H9 (cell line): Measurements from ENCODE around the gene PPP1R7. TPM values are rescaled to one million over a fixed set of nuclear protein-coding genes. Genes with fewer than 3 reads are reported as not detected.
A peak's percentile ranks its signal among the peaks of the same experiment; 100 is the strongest.

ENCODE experiments used
- DNase-seq: peaks from one replicate; pipeline ENCODE4 v3.0.0-alpha.2; 2017
- H2AFZ ChIP-seq: one replicate; pipeline ENCODE4 v1.6.1; 2013; ENCODE audit warnings: mild to moderate bottlenecking, low read length, control low read depth, moderate library complexity
- H2AK5ac ChIP-seq: 2 replicates; pipeline ENCODE4 v1.6.1; 2013; ENCODE audit warnings: low read length, control low read depth, mixed read lengths; ENCODE audit not compliant: insufficient read length
- H2BK120ac ChIP-seq: one replicate; pipeline ENCODE4 v1.6.1; 2013; ENCODE audit warnings: low read depth, mild to moderate bottlenecking, low read length, control low read depth, inconsistent platforms; ENCODE audit not compliant: poor library complexity, severe bottlenecking
- H2BK12ac ChIP-seq: 2 replicates; pipeline ENCODE4 v1.6.1; 2013; ENCODE audit warnings: low read length, control low read depth, mixed read lengths, low read depth; ENCODE audit not compliant: insufficient read length
- H2BK15ac ChIP-seq: 2 replicates; pipeline ENCODE4 v1.6.1; 2013; ENCODE audit warnings: low read depth, low read length, control low read depth
- H2BK20ac ChIP-seq: one replicate; pipeline ENCODE4 v1.6.1; 2013; ENCODE audit warnings: low read depth, mild to moderate bottlenecking, low read length, control low read depth, inconsistent platforms; ENCODE audit not compliant: poor library complexity, severe bottlenecking
- H2BK5ac ChIP-seq: 2 replicates; pipeline ENCODE4 v1.6.1; 2013; ENCODE audit warnings: low read length, control low read depth, mixed read lengths; ENCODE audit not compliant: insufficient read length
- H3K14ac ChIP-seq: 2 replicates; pipeline ENCODE4 v1.6.1; 2013; ENCODE audit warnings: low read length, control low read depth; ENCODE audit not compliant: insufficient read depth
- H3K18ac ChIP-seq: 2 replicates; pipeline ENCODE4 v1.6.1; 2013; ENCODE audit warnings: low read depth, mild to moderate bottlenecking, mixed read lengths, low read length, control low read depth; ENCODE audit not compliant: insufficient read length
- H3K23ac ChIP-seq: 2 replicates; pipeline ENCODE4 v1.6.1; 2013; ENCODE audit warnings: low read length, control low read depth, mixed read lengths, low read depth; ENCODE audit not compliant: insufficient read length
- H3K23me2 ChIP-seq: 2 replicates; pipeline ENCODE4 v1.6.1; 2013; ENCODE audit warnings: low read depth, mild to moderate bottlenecking, mixed read lengths, low read length, control low read depth; ENCODE audit not compliant: insufficient read length, poor library complexity, severe bottlenecking
- H3K27ac ChIP-seq: 2 replicates; pipeline ENCODE4 v1.5.1; 2013; ENCODE audit warnings: low read length, control low read depth, mixed read lengths, low read depth; ENCODE audit not compliant: insufficient read length
- H3K27me3 ChIP-seq: 2 replicates; pipeline ENCODE4 v1.6.1; 2013; ENCODE audit warnings: low read length, control low read depth, inconsistent platforms; ENCODE audit not compliant: insufficient read depth
- H3K4ac ChIP-seq: 2 replicates; pipeline ENCODE4 v1.6.1; 2013; ENCODE audit warnings: low read depth, mild to moderate bottlenecking, control low read depth, inconsistent platforms, low read length, moderate library complexity
- H3K4me1 ChIP-seq: 2 replicates; pipeline ENCODE4 v1.6.1; 2013; ENCODE audit warnings: low read length, control low read depth, inconsistent platforms; ENCODE audit not compliant: insufficient read depth
- H3K4me2 ChIP-seq: 2 replicates; pipeline ENCODE4 v1.6.1; 2013; ENCODE audit warnings: low read length, control low read depth, mixed read lengths; ENCODE audit not compliant: insufficient read length, insufficient read depth
- H3K56ac ChIP-seq: 2 replicates; pipeline ENCODE4 v1.6.1; 2013; ENCODE audit warnings: low read depth, mild to moderate bottlenecking, mixed read lengths, low read length, control low read depth; ENCODE audit not compliant: insufficient read length
- H3K79me1 ChIP-seq: 2 replicates; pipeline ENCODE4 v1.6.1; 2013; ENCODE audit warnings: low read depth, mild to moderate bottlenecking, moderate library complexity, low read length, control low read depth, inconsistent platforms; ENCODE audit not compliant: insufficient read depth, poor library complexity, severe bottlenecking
- H3K79me2 ChIP-seq: 2 replicates; pipeline ENCODE4 v1.6.1; 2013; ENCODE audit warnings: low read length, control low read depth, inconsistent platforms; ENCODE audit not compliant: insufficient read depth
- H3K9ac ChIP-seq: 2 replicates; pipeline ENCODE4 v1.6.1; 2013; ENCODE audit warnings: low read length, control low read depth, mixed read lengths; ENCODE audit not compliant: insufficient read length; ENCODE audit errors: extremely low read depth
- H3K9me3 ChIP-seq: one replicate; pipeline ENCODE4 v1.6.1; 2013; ENCODE audit warnings: low read depth, low read length, inconsistent platforms; ENCODE audit not compliant: control insufficient read depth
- H3T11ph ChIP-seq: one replicate; pipeline ENCODE4 v1.6.1; 2013; ENCODE audit warnings: mild to moderate bottlenecking, low read length, control low read depth, inconsistent platforms
- H4K20me1 ChIP-seq: one replicate; pipeline ENCODE4 v1.6.1; 2013; ENCODE audit not compliant: control insufficient read depth, insufficient read length, insufficient read depth
- H4K5ac ChIP-seq: 2 replicates; pipeline ENCODE4 v1.6.1; 2013; ENCODE audit warnings: low read depth, mild to moderate bottlenecking, mixed read lengths, low read length, control low read depth; ENCODE audit not compliant: insufficient read length
- H4K8ac ChIP-seq: replicated peaks from 2 replicates; pipeline ENCODE4 v1.6.1; 2013; ENCODE audit warnings: low read length, control low read depth, mixed read lengths, low read depth; ENCODE audit not compliant: insufficient read length
- H4K91ac ChIP-seq: 2 replicates; pipeline ENCODE4 v1.6.1; 2013; ENCODE audit warnings: low read depth, mild to moderate bottlenecking, moderate library complexity, mixed read lengths, low read length, control low read depth; ENCODE audit not compliant: insufficient read length
- H3K27ac Mint-ChIP-seq, 3 experiments: 2 replicates in 2 of 3; 3 replicates in 1 of 3; pipeline ENCODE4 v1.8.0; 2020 to 2021; ENCODE audit warnings: mixed read lengths in 3 of 3, mild to moderate bottlenecking in 1 of 3, moderate library complexity in 1 of 3
- H3K27me3 Mint-ChIP-seq: 2 replicates; pipeline ENCODE4 v1.8.0; 2021; ENCODE audit warnings: low read depth, mild to moderate bottlenecking, moderate library complexity, mixed read lengths
- H3K36me3 Mint-ChIP-seq, 3 experiments: 2 replicates in 2 of 3; 3 replicates in 1 of 3; pipeline ENCODE4 v1.8.0; 2020 to 2021; ENCODE audit warnings: low read depth in 3 of 3, mixed read lengths in 3 of 3; ENCODE audit not compliant: insufficient read depth in 1 of 3
- H3K4me1 Mint-ChIP-seq, 2 experiments: 2 replicates each; pipeline ENCODE4 v1.8.0; 2020; ENCODE audit warnings: mixed read lengths in 2 of 2
- H3K4me3 Mint-ChIP-seq, 2 experiments: 2 replicates in 1 of 2; 3 replicates in 1 of 2; pipeline ENCODE4 v1.8.0; 2020 to 2021; ENCODE audit warnings: mild to moderate bottlenecking in 2 of 2, mixed read lengths in 2 of 2, moderate library complexity in 1 of 2
- H3K9me3 Mint-ChIP-seq, 2 experiments: 2 replicates in 1 of 2; 3 replicates in 1 of 2; pipeline ENCODE4 v1.8.0; 2020; ENCODE audit warnings: mild to moderate bottlenecking in 2 of 2, mixed read lengths in 2 of 2, moderate library complexity in 1 of 2
- WGBS: extraction: QIAGEN DNeasy Blood & Tissue Kit; methylation state at CpG from one replicate; pipeline ENCODE4 v1.1.7; 2013; ENCODE audit warnings: missing lambda C conversion rate, low lambda C conversion rate, mixed read lengths; ENCODE audit not compliant: insufficient read length; ENCODE audit errors: extremely low coverage; 5-methylcytosine and 5-hydroxymethylcytosine counted together
- total RNA-seq: library from RNA; stranded (reverse); gene quantifications from 2 replicates; pipeline ENCODE4 v1.2.1, GENCODE V29; 2021
- TF ChIP-seq, protein P1 (sequence below): fragments of 200-600 bp; sonication (generic); conservative IDR thresholded peaks from 3 replicates; pipeline ENCODE4 v1.8.0; 2021; ENCODE audit warnings: antibody characterized with exemption, mild to moderate bottlenecking

The PPP1R7 gene
- total RNA-seq, 1 experiment from 2014 or later: 60.2 TPM

- H2BK15ac ChIP-seq: no peak overlapping the region
- peaks cover 6 to 22% of the 10 kb centered on the region in 2 experiments for H3K4me1 Mint-ChIP-seq
- H4K20me1 ChIP-seq: peaks cover 2% of the 10 kb centered on the region
- no peak overlapping the region for H3K4ac ChIP-seq
- no peak overlapping the region for H2BK12ac ChIP-seq
- H3K27ac Mint-ChIP-seq: peak overlapping the region; percentile 44 to 79 (median 64); a peak in 4 of 7 replicates
- peaks cover 0 to 2% of the 10 kb centered on the region in 2 experiments; a peak in 2 of 5 replicates for H3K9me3 Mint-ChIP-seq
- H2BK5ac ChIP-seq: no peak overlapping the region
- no peak overlapping the region for H4K5ac ChIP-seq
- no peaks in the 10 kb centered on the region for H3K27me3 ChIP-seq
- H2AFZ ChIP-seq: no peak overlapping the region
- no peak overlapping the region for H2AK5ac ChIP-seq
- H3K79me2 ChIP-seq: no peaks in the 10 kb centered on the region; the same call in 1 of the 2 replicates
- no peak overlapping the region for H3K23ac ChIP-seq
- no peak overlapping the region for H4K91ac ChIP-seq
- DNase-seq: no peak
- no peak overlapping the region for H3K14ac ChIP-seq
- no peaks in the 10 kb centered on the region for H3K9me3 ChIP-seq
- H3K27me3 Mint-ChIP-seq: no peaks in the 10 kb centered on the region; the same call in 1 of the 2 replicates
- H3K36me3 Mint-ChIP-seq: peaks cover 10 to 38% (median 32%) of the 10 kb centered on the region in 3 experiments; a peak in 6 of 7 replicates
- no peak overlapping the region for H3K18ac ChIP-seq
- no peak overlapping the region for H3K9ac ChIP-seq
- H3K27ac ChIP-seq: no peak overlapping the region
- no peak overlapping the region for H3T11ph ChIP-seq
- TF ChIP-seq, protein P1, sequence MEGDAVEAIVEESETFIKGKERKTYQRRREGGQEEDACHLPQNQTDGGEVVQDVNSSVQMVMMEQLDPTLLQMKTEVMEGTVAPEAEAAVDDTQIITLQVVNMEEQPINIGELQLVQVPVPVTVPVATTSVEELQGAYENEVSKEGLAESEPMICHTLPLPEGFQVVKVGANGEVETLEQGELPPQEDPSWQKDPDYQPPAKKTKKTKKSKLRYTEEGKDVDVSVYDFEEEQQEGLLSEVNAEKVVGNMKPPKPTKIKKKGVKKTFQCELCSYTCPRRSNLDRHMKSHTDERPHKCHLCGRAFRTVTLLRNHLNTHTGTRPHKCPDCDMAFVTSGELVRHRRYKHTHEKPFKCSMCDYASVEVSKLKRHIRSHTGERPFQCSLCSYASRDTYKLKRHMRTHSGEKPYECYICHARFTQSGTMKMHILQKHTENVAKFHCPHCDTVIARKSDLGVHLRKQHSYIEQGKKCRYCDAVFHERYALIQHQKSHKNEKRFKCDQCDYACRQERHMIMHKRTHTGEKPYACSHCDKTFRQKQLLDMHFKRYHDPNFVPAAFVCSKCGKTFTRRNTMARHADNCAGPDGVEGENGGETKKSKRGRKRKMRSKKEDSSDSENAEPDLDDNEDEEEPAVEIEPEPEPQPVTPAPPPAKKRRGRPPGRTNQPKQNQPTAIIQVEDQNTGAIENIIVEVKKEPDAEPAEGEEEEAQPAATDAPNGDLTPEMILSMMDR: no peak; the same call in 2 of the 3 replicates
- H3K4me2 ChIP-seq: no peak overlapping the region
- no peak overlapping the region for H3K56ac ChIP-seq
- no peaks in the 10 kb centered on the region for H3K4me1 ChIP-seq
- no peaks in the 10 kb centered on the region for H3K23me2 ChIP-seq
- WGBS: no CpG with 5 or more reads among the region's 26 CpGs
- no peaks in the 10 kb centered on the region for H3K79me1 ChIP-seq
- no peak overlapping the region for H4K8ac ChIP-seq
- H2BK20ac ChIP-seq: no peak overlapping the region
- H2BK120ac ChIP-seq: no peak overlapping the region
- H3K4me3 Mint-ChIP-seq: peak overlapping the region in 1 of 2 experiments; percentile 9; a peak in 2 of 5 replicates
These were observed 74.0 kb downstream of the PPP1R7 start for GRCh38 chr2:241224018-241224850.
